Measurements from ENCODE around the gene SEZ6L. TPM values are rescaled to one million over a fixed set of nuclear protein-coding genes. Genes with fewer than 3 reads are reported as not detected.

SEZ6L gene
- total RNA-seq, 1 experiment from 2014 or later: not detected

DNA sequence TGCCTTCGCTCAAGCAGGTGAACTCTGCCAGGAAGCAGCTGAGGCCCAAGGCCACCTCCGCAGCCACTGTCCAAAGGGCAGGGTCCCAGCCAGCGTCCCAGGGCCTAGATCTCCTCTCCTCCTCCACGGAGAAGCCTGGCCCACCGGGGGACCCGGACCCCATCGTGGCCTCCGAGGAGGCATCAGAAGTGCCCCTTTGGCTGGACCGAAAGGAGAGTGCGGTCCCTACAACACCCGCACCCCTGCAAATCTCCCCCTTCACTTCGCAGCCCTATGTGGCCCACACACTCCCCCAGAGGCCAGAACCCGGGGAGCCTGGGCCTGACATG lies 123.4 kb downstream of the SEZ6L start:
- Histone ChIP-seq H3K9me2 (ENCODE audit: insufficient read depth) (no peaks in the 10 kb centered on the region), H3K4me3 (replicated peaks in 1 of 2; ENCODE audit: low read depth in 1 of 2, low read length in 2 of 2) (no peak overlapping the region), H2AFZ (ENCODE audit: low read depth, low read length, poor library complexity, severe bottlenecking) (no peak overlapping the region), H3K9me3 (ENCODE audit: control insufficient read depth in 1 of 2, insufficient read depth in 1 of 2, low read depth in 1 of 2, low read length in 2 of 2) (no peaks in the 10 kb centered on the region), H3K4me2 (ENCODE audit: low read length) (no peak overlapping the region), H3K79me2 (ENCODE audit: insufficient read depth, low read length) (no peaks in the 10 kb centered on the region), H3K9ac (ENCODE audit: low read length) (no peak overlapping the region), H3K27me3 (ENCODE audit: insufficient read depth, low read length) (peaks cover 48% of the 10 kb centered on the region), H4K20me1 (ENCODE audit: insufficient read depth) (no peaks in the 10 kb centered on the region), H3K4me1 (ENCODE audit: control insufficient read depth in 1 of 2, insufficient read depth in 2 of 2, low read length in 2 of 2) (no peaks in the 10 kb centered on the region), H3K27ac (ENCODE audit: low read depth, low read length) (no peak overlapping the region), H3K36me3 (ENCODE audit: control insufficient read depth in 1 of 2, insufficient read depth in 2 of 2, low read length in 2 of 2) (no peaks in the 10 kb centered on the region)
- DNase-seq (ENCODE audit: low read depth, low spot score) (no peak), ATAC-seq (no peak)
- RAD21 ChIA-PET (ENCODE audit: low non-redundant PET in 1 of 2, low total read pairs in 2 of 2, uncharacterized antibody in 2 of 2, unreplicated experiment in 2 of 2): no interaction called here
- POLR2A ChIA-PET: no interaction called here
- CTCF ChIA-PET: no interaction called here
- intact Hi-C loops (cut with micrococcal nuclease): no loop called here
- no peak for TF ChIP-seq EGR1 (IDR thresholded peaks at IDR 0.05; ENCODE audit: low read depth)
- TF ChIP-seq RAD21 (IDR thresholded peaks at IDR 0.05; ENCODE audit: low read depth): no peak
- TF ChIP-seq, protein P1, sequence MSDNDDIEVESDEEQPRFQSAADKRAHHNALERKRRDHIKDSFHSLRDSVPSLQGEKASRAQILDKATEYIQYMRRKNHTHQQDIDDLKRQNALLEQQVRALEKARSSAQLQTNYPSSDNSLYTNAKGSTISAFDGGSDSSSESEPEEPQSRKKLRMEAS (IDR thresholded peaks at IDR 0.05): no peak
- TF ChIP-seq SP1 (IDR thresholded peaks at IDR 0.05; ENCODE audit: low read depth): no peak
- no peak for TF ChIP-seq FOSL1 (IDR thresholded peaks at IDR 0.05; ENCODE audit: low read depth)
- no peak for TF ChIP-seq ELF1 (IDR thresholded peaks at IDR 0.05; ENCODE audit: borderline replicate concordance, low read depth)
- no peak for TF ChIP-seq EZH2phosphoT487 (IDR thresholded peaks at IDR 0.05; ENCODE audit: borderline replicate concordance)
- no peak for TF ChIP-seq POLR2AphosphoS5 (IDR thresholded peaks at IDR 0.05; ENCODE audit: low read depth, low read length)
- TF ChIP-seq TCF7L2 (IDR thresholded peaks at IDR 0.05; ENCODE audit: borderline replicate concordance, extremely low read depth, insufficient read depth, insufficient read length): no peak
- TF ChIP-seq EZH2 (IDR thresholded peaks at IDR 0.05): no peak
- TF ChIP-seq, protein P2, sequence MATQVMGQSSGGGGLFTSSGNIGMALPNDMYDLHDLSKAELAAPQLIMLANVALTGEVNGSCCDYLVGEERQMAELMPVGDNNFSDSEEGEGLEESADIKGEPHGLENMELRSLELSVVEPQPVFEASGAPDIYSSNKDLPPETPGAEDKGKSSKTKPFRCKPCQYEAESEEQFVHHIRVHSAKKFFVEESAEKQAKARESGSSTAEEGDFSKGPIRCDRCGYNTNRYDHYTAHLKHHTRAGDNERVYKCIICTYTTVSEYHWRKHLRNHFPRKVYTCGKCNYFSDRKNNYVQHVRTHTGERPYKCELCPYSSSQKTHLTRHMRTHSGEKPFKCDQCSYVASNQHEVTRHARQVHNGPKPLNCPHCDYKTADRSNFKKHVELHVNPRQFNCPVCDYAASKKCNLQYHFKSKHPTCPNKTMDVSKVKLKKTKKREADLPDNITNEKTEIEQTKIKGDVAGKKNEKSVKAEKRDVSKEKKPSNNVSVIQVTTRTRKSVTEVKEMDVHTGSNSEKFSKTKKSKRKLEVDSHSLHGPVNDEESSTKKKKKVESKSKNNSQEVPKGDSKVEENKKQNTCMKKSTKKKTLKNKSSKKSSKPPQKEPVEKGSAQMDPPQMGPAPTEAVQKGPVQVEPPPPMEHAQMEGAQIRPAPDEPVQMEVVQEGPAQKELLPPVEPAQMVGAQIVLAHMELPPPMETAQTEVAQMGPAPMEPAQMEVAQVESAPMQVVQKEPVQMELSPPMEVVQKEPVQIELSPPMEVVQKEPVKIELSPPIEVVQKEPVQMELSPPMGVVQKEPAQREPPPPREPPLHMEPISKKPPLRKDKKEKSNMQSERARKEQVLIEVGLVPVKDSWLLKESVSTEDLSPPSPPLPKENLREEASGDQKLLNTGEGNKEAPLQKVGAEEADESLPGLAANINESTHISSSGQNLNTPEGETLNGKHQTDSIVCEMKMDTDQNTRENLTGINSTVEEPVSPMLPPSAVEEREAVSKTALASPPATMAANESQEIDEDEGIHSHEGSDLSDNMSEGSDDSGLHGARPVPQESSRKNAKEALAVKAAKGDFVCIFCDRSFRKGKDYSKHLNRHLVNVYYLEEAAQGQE (IDR thresholded peaks at IDR 0.05; ENCODE audit: low read depth): no peak
- TF ChIP-seq, protein P3, sequence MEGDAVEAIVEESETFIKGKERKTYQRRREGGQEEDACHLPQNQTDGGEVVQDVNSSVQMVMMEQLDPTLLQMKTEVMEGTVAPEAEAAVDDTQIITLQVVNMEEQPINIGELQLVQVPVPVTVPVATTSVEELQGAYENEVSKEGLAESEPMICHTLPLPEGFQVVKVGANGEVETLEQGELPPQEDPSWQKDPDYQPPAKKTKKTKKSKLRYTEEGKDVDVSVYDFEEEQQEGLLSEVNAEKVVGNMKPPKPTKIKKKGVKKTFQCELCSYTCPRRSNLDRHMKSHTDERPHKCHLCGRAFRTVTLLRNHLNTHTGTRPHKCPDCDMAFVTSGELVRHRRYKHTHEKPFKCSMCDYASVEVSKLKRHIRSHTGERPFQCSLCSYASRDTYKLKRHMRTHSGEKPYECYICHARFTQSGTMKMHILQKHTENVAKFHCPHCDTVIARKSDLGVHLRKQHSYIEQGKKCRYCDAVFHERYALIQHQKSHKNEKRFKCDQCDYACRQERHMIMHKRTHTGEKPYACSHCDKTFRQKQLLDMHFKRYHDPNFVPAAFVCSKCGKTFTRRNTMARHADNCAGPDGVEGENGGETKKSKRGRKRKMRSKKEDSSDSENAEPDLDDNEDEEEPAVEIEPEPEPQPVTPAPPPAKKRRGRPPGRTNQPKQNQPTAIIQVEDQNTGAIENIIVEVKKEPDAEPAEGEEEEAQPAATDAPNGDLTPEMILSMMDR (IDR thresholded peaks at IDR 0.05 in 2 of 3, conservative IDR thresholded peaks at IDR 0.05 in 1 of 3; ENCODE audit: borderline replicate concordance in 1 of 3, insufficient read depth in 1 of 3, low read depth in 2 of 3, low read length in 2 of 3): no peak
- TF ChIP-seq CEBPB (IDR thresholded peaks at IDR 0.05; ENCODE audit: low read depth): no peak
- no peak for TF ChIP-seq CBX3 (IDR thresholded peaks at IDR 0.05; ENCODE audit: low read depth)
- TF ChIP-seq ZNF274 (IDR thresholded peaks at IDR 0.05; ENCODE audit: low read depth, low read length): no peak
- TF ChIP-seq, protein P4, sequence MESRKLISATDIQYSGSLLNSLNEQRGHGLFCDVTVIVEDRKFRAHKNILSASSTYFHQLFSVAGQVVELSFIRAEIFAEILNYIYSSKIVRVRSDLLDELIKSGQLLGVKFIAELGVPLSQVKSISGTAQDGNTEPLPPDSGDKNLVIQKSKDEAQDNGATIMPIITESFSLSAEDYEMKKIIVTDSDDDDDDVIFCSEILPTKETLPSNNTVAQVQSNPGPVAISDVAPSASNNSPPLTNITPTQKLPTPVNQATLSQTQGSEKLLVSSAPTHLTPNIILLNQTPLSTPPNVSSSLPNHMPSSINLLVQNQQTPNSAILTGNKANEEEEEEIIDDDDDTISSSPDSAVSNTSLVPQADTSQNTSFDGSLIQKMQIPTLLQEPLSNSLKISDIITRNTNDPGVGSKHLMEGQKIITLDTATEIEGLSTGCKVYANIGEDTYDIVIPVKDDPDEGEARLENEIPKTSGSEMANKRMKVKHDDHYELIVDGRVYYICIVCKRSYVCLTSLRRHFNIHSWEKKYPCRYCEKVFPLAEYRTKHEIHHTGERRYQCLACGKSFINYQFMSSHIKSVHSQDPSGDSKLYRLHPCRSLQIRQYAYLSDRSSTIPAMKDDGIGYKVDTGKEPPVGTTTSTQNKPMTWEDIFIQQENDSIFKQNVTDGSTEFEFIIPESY (IDR thresholded peaks at IDR 0.05; ENCODE audit: extremely low read depth, insufficient replicate concordance, low read length): no peak
- no peak for TF ChIP-seq JUND (IDR thresholded peaks at IDR 0.05)
- TF ChIP-seq ZFX (IDR thresholded peaks at IDR 0.05): no peak
- TF ChIP-seq, protein P5, sequence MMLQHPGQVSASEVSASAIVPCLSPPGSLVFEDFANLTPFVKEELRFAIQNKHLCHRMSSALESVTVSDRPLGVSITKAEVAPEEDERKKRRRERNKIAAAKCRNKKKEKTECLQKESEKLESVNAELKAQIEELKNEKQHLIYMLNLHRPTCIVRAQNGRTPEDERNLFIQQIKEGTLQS (IDR thresholded peaks at IDR 0.05): no peak
- no peak for TF ChIP-seq SRF (IDR thresholded peaks at IDR 0.05; ENCODE audit: low read depth)
- no TSS peak for BruUV-seq (replicated peaks)

All from HCT116 (cell line).